Measurements from ENCODE around the gene EFCAB8.
"Not testable (repeated sequence)": the region's sequence is repeated elsewhere in the genome, so short reads cannot be mapped to it uniquely, and the experiment has no call there.

EFCAB8 gene

GRCh38 chr20:32909896-32910571 is 51.3 kb downstream of the EFCAB8 start:
- DNase-seq (ENCODE audit: low spot score), result no peak

- no peak for DNase-seq (ENCODE audit: low spot score)
Measured at GRCh38 chr20:32911355-32911754, 52.6 kb downstream of the EFCAB8 start.

GRCh38 chr20:32912688-32913087 is 54.0 kb downstream of the EFCAB8 start:
- DNase-seq (ENCODE audit: low spot score), result no peak

GRCh38 chr20:32914031-32914430 is 55.3 kb downstream of the EFCAB8 start:
- no peak for DNase-seq (ENCODE audit: low spot score)

GRCh38 chr20:32917191-32917950 is 58.6 kb downstream of the EFCAB8 start:
- no peak for DNase-seq (ENCODE audit: low spot score)

GRCh38 chr20:32918296-32918695 is 59.6 kb downstream of the EFCAB8 start:
- no peak for DNase-seq (ENCODE audit: low spot score)

- DNase-seq (ENCODE audit: low spot score), result no peak
Measured at GRCh38 chr20:32918751-32919150, 60.0 kb downstream of the EFCAB8 start.

- no peak for DNase-seq (ENCODE audit: low spot score)
Measured at GRCh38 chr20:32920066-32920465, 61.3 kb downstream of the EFCAB8 start.

GRCh38 chr20:32920530-32921298 is 62.0 kb downstream of the EFCAB8 start:
- no peak for DNase-seq (ENCODE audit: low spot score)

GRCh38 chr20:32922466-32922865 is 63.7 kb downstream of the EFCAB8 start:
- DNase-seq (ENCODE audit: low spot score), result no peak

- DNase-seq (ENCODE audit: low spot score), result no peak
Measured at GRCh38 chr20:32924781-32925180, 66.1 kb downstream of the EFCAB8 start.

GRCh38 chr20:32925481-32926196 is 66.9 kb downstream of the EFCAB8 start:
- DNase-seq (ENCODE audit: low spot score), result no peak

- no peak for DNase-seq (ENCODE audit: low spot score)
Measured at GRCh38 chr20:32929162-32929561, 70.4 kb downstream of the EFCAB8 start.

GRCh38 chr20:32930181-32930580 is 71.5 kb downstream of the EFCAB8 start:
- no peak for DNase-seq (ENCODE audit: low spot score)

- no peak for DNase-seq (ENCODE audit: low spot score)
Measured at GRCh38 chr20:32930701-32931100, 72.0 kb downstream of the EFCAB8 start.

- DNase-seq (ENCODE audit: low spot score), result no peak
Measured at GRCh38 chr20:32934580-32934979, 75.9 kb downstream of the EFCAB8 start.

- DNase-seq (ENCODE audit: low spot score), result no peak
Measured at GRCh38 chr20:32941155-32941885, 82.6 kb downstream of the EFCAB8 start.

- DNase-seq (ENCODE audit: low spot score), result no peak
Measured at GRCh38 chr20:32943490-32944052, 84.8 kb downstream of the EFCAB8 start.

GRCh38 chr20:32945710-32946221 is 87.0 kb downstream of the EFCAB8 start:
- no peak for DNase-seq (ENCODE audit: low spot score)

GRCh38 chr20:32946629-32947028 is 87.9 kb downstream of the EFCAB8 start:
- no peak for DNase-seq (ENCODE audit: low spot score)

GRCh38 chr20:32950539-32950938 is 91.8 kb downstream of the EFCAB8 start:
- DNase-seq (ENCODE audit: low spot score), result not testable (repeated sequence)
